Dedifferentiated amniotic fluid mesenchymal stem cell (primary cell): Measurements from ENCODE around the gene METTL27.
A peak's percentile ranks its signal among the peaks of the same experiment; 100 is the strongest.
"Not testable (repeated sequence)": the region's sequence is repeated elsewhere in the genome, so short reads cannot be mapped to it uniquely, and the experiment has no call there.

Experiments used
- DNase-seq: peaks from one replicate; pipeline ENCODE4 v3.0.0-alpha.2; 2016; ENCODE audit errors: extremely low spot score

METTL27 gene

GRCh38 chr7:73839290-73839689 lies 3.0 kb downstream of the METTL27 start:
- no peak for DNase-seq

GRCh38 chr7:73838642-73839041 lies 3.7 kb downstream of the METTL27 start:
- DNase-seq: no peak

GRCh38 chr7:73837167-73837566 lies 5.1 kb downstream of the METTL27 start:
- not testable (repeated sequence) for DNase-seq

- no peak for DNase-seq
These were observed 7.6 kb downstream of the METTL27 start for GRCh38 chr7:73834626-73835191.

GRCh38 chr7:73833251-73833919 lies 8.9 kb downstream of the METTL27 start:
- no peak for DNase-seq

DNA sequence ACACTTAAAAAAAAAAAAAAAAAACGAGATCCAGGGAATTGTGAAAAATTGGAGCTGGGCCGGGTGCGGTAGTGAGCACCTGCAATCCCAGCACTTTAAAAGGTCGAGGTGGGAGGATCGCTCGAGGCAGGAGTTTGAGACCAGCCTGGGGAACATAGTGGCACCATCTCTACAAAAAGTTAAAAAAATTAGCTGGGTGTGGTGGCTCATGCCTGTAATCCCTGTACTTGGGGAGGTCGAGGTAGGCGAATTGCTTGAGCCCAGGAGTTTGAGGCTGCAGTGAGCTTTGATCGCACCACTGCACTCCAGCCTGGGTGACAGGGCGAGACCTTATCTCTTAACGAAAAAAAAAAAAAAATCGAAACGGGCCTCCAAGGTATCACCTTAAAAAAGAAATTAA lies 9.5 kb downstream of the METTL27 start:
- DNase-seq: no peak

DNA sequence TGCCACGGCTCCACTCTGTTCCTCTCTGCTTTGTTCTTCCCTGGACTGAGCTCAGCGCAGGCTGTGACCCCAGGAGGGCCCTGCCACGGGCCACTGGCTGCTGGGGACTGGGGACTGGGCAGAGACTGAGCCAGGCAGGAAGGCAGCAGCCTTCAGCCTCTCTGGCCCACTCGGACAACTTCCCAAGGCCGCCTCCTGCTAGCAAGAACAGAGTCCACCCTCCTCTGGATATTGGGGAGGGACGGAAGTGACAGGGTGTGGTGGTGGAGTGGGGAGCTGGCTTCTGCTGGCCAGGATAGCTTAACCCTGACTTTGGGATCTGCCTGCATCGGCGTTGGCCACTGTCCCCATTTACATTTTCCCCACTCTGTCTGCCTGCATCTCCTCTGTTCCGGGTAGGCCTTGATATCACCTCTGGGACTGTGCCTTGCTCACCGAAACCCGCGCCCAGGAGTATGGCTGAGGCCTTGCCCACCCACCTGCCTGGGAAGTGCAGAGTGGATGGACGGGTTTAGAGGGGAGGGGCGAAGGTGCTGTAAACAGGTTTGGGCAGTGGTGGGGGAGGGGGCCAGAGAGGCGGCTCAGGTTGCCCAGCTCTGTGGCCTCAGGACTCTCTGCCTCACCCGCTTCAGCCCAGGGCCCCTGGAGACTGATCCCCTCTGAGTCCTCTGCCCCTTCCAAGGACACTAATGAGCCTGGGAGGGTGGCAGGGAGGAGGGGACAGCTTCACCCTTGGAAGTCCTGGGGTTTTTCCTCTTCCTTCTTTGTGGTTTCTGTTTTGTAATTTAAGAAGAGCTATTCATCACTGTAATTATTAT lies 10.3 kb downstream of the METTL27 start:
- DNase-seq: no peak

GRCh38 chr7:73831584-73831833 lies 10.8 kb downstream of the METTL27 start:
- no peak for DNase-seq

- DNase-seq: no peak
These were observed 11.4 kb downstream of the METTL27 start, which contains the start of gene CLDN4 for GRCh38 chr7:73830681-73831583. TSS of gene CLDN4 (plus strand) at chr7:73830996. CDS start at chr7:73831202, 206 bp downstream.

- DNase-seq: no peak
These were observed 12.2 kb downstream of the METTL27 start for GRCh38 chr7:73829921-73830680.

GRCh38 chr7:73829505-73829904 lies 12.8 kb downstream of the METTL27 start:
- DNase-seq: no peak

DNA sequence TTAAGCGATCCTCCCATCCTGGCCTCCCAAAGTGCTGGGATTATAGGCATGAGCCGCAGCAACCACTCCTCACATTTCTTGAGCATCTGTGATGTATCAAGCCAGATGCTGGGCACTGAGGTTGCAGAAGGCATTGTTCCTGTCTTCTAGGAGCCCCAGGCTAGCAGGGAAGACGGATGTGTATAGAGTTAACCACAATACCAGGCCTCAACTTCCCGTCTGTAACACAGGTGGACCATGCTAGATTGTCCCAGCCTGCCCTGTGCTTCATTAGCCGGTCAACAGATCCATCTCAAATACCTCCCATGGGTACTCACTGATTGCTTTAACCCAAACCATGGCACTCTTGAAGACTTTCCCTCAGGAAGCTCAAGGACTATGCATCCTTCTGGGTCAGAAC lies 13.3 kb downstream of the METTL27 start:
- DNase-seq: no peak

- no peak for DNase-seq
These were observed 14.1 kb downstream of the METTL27 start for GRCh38 chr7:73828107-73828803.

DNA sequence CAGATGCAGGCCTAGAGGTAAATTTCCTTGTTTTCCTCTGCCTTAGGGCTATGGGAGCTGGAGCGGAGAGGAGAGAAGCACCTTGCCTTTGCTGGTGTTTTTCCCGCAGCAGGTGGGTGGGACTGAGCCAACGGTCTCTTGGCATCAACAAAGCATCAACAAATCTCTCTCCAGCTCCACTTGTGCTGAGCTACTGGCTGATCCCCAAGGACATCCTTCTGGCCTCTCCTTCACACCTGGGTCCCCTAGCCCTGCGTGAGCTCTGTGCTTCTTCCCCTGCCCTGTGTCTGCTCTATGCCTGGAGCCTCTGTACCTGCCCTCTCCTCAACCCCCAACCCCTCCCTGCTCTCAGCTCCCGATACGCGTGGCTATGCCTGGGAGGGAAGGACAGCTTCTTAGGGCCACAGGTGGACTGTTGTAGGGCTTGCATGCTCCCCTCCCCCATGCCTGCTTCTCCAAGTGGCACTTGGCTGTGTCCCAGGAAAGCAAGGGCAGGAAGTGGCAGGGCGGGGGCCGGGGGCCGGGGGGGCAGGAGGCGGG lies 14.7 kb downstream of the METTL27 start:
- no peak for DNase-seq

DNA sequence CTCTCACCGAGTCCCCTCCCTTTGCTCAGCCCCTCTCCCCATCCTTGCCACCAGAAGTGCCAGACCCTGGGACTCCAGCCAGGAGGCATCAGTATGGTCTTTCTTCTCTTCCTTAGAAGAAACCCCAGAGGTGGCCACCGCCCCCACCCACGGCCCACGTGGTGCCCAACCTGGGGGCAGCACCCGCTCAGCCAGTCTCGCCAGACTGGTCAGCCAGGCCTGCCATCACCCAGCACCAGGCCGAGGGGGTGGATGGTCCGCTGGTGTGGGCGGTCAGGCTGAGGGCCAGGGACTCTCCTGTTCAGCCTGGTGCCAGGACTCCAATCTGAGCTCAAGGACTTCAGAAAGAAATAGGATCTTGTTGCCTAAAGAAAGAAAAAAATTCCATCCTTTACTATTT lies 17.3 kb downstream of the METTL27 start:
- no peak for DNase-seq

- no peak for DNase-seq
These were observed 18.3 kb downstream of the METTL27 start for GRCh38 chr7:73823873-73824592.

DNA sequence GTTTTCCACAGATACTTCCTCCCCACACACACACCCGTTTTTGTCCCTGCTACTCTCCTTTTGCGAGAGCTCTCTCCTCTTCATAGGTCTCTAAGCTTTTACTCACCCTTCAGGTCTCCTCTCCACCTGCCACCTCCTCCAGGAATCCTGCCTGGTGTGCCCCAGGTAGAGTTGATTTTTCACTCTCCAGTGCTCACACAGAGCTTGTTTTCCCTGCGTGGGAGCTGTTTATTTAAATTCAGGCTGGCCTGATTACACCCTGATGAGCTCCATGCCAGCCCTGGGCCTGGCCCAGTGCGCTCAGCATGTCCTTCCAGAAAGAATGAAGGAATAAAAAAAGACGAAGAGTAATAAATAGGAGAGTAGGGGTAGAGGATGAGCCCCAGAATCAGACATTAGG lies 19.1 kb downstream of the METTL27 start:
- no peak for DNase-seq

- DNase-seq: peak; percentile 86
These were observed 19.8 kb downstream of the METTL27 start for GRCh38 chr7:73822319-73823173.
